HG03469 (cell line): ENCODE results near the gene FAM237A.

Experiments
- ATAC-seq: cut with Tn5 transposase; IDR thresholded peaks from one replicate; pipeline ENCODE4 v1.9.1; 2021; ENCODE audit warnings: mild to moderate bottlenecking, moderate library complexity, moderate number of reproducible peaks; ENCODE audit not compliant: unreplicated experiment

Gene FAM237A

DNA sequence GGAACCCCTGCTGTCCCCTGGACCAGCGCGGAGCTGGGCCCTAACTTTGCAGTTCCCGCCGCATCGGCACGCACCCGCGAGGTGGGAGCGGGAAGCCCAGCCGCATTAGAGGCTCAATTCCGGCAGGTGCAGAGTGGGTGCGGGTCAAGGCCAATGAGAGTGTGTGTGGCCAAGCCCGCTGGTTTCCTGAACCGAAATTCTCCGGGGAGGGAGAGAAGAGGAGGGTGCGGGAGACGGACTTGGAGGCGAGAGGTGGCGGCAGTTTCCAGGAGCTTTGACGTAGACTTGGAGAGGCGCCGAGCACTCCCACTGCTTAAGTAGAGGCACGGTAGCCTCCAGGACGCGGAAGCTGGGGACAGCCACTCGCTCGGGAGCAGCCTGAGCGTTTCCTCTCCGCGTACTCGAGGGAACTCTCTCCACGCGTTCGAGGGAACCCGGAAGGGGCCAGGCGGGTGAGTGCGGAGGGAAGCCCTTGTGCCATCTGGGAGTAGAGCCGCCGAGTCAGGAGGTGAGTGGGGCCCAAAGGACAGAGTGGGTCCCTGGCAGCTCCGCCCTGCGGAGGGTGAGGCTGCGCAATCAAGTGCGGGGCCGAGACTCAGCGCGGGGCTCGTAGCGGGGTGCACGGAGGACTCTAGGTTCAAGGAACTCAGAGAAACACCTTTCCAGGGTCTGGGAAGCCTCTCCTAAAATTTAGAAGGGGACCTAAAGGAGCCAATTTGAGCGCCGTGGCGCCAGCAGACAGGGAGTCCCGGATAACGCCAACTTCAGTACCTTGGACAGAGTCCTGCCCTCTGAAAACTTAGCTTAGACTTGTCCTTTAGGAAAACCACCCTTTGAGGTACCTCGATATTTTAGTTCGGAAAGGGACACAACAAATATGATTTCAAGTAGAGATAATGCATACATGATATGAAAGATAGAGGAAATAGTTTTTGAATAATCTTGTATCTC is at the start of gene FAM237A:
Gene FAM237A, plus strand, starts transcription at position 413 of the 951 bp plus-strand sequence. CDS start 1,750 bp downstream, outside the sequence.
- no peak for ATAC-seq

DNA sequence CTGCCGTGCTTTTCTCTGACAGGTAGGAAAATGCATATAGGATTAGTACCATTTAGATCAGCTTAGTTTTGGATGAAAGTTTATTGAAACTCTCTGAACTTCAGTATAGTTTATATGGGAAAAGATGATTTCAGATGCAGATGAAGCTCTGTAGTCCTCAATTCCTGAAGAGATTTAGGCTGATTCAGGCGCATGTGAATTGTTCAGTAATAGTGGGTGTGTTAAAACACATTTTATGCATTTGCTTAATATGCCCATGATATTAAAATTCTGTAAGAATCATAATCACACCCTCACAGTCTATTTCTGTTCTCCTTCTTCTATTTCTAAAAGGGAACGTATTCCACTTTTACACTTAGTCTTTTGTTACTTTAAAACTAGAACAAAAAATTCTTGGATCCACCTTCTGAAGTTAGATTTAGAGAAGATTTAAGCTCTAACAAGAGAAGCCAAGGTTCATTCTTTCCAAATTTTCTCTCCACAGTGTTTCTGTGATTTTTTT is 44.5 kb upstream of the FAM237A start:
- no peak for ATAC-seq

DNA sequence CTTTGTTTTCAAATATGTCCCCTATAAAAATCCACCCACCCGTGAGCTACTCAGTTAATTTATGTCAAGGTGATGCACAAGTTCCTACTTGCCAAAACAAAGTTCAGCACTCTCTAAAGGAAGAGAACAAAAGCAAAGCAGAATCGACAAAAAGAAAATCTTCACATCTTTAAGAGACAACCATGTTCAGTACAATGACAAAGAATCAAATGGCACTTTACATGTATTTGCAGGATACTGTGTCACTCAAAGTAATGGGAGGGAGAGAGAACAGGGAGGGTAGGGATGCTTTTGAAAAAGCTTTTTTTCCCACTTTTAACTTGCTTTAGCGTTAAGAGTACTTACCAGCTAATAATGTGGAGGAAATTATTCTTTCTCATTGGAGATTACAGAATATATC is 39.0 kb upstream of the FAM237A start:
- ATAC-seq: no peak

DNA sequence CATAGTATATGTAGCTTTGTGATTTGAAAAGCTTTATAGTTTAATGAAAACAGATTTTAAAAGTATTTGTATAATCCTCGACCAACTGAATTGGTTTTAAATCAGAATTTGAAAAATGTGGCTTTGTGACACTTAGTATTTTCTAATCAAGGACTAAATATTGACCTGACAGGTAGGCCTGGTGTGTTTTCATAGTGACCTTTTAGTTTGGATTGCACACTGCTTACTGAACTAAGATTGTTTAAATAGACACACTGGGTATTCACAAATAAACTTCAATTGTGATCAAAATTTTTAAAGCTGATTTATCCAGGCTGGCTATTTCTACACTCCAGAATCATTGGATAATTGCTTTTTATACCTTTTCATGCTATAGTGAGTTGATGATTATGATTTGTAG is 31.8 kb upstream of the FAM237A start:
- no peak for ATAC-seq

DNA sequence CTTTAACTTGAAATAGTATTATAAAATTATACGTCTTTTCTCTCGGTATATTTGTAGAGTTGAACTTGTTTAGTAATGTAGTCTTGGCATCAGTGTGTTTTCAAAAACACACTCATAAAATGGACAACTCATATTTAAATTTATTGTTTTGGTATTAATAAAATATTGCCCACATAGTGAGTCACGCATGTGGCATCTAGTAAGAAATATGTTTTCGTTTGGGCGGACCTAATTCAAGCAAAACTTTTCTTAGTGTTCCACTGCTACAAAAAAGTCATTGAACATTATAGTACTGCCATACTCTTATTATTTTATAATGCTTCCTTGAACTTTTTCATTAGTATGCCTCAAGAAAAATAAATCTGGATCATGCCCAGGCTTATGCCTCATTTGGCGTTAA is 31.1 kb upstream of the FAM237A start:
- no peak for ATAC-seq

DNA sequence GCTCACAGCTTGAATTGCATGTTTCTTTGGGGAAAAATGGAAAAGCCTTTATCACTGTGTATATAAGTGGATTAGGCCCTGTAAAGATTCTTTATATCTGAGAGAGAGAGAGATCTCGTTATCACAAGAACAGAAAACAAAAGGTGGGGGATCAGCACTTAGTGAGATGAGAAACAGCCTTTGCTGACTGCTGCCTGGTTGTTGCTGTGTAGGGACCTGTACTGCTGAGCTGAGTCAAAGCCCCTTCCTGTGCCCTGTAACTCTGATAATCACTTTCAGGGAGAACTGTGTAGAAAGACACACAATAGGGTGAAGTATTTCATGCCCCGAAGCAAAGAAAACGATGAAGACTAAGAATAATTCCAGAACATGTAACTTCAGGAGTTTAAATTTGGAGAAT is 30.6 kb upstream of the FAM237A start:
- ATAC-seq: no peak

DNA sequence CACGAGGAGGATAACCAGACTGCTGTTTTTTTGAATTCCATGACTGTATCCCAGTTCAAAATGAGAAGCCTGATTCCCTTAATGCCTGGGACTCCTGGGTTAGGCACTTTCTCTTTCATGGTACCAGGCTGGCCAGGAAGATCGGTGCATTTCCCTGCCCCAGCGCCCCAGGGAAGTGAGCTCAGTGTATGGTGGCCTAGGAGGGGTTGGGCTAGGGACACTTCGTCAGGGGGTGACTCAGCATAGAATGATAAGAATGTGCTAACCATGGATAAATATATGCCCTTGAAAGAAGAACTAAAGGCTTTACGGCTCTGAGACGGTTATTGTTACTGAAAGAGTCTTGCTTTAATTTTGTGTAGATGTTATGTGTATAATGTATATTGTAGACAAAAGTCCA is 27.5 kb upstream of the FAM237A start:
- no peak for ATAC-seq

DNA sequence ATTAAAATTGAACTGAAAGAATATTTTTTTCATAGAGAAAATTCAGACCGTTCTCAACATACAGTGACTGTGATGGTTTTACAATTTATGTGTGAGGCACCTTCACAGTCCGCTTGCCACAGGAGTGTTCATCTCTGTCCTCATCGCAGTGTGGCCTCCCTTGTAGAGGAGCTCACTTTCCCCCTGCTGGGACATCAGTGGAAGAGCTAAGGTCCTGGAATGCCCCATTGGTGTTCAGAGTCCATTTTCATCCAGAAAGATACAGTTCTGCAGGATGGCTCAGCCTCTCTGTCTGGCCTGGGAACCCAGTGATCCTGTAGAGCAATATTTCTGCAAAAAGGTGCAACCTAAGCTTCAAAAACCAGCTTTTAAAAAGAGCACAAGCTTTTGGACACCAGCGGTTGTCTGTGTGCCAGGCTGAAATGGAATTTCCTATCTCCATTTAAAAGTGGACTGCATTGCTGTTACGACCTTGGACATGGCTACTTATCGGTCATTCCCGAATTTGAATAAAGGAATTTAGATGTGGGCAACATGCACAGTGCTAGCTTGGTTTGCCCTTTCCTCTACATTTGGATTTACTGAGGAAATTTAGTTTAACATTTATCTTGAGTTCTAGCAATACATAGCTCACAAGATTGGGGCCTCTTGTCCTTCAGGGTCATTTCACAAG is 26.7 kb upstream of the FAM237A start:
- ATAC-seq: no peak

DNA sequence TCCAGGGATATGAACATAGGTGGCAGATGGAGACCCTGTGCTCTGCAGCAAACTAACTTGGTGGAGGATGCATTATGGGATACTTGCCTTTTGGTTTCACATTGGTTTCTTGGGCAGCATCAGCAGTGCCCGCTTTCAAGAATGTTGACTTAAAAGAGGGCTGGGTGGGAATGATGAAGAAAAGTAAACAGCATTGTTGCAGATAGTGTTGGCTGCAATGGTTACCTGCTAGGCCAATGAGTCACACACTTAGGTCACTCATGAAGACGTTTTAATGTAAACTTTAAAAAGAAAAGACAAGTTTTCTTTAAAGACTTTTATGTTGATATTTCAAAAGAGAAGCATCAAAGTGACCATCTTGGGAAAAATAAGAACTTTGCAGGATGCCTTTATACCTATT is 26.1 kb upstream of the FAM237A start:
- no peak for ATAC-seq

DNA sequence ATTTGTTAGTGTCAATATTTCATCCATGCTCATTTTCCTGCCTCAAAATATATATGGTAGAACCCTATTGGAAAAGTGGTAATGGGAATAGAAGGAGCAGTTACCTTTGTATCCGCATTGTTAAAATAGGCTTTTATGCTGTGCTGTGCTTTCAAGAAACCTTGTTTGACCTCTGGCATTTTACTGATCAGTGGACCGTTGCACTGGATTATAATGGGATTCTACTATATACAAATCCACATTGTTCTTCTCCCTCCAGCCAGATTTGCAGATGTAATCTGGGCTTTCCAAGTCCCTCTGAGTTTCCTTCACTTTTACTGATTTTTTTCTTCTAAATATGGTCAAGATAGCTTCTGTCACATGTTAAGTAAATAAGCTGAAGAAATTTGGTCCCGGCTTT is 23.3 kb upstream of the FAM237A start:
- ATAC-seq: no peak

DNA sequence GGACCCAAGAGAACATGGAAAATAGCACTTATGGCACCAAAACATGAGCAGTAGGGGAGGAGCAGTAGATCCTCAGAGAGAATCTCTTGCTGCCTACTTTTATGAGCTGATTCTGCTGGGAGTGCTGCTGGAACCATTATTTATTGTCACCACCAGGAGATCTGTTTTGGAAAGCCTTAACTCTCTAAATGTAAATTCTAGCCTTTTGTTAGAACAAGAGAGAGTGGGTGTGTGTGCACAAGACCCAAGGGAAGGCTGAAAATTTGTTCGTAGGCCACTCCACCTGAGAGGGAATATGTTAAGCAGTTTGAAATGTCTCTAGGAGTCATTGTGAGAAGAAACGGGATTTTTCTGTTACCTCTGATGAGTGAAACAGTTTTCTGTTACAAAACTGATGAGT is 16.2 kb upstream of the FAM237A start:
- no peak for ATAC-seq

DNA sequence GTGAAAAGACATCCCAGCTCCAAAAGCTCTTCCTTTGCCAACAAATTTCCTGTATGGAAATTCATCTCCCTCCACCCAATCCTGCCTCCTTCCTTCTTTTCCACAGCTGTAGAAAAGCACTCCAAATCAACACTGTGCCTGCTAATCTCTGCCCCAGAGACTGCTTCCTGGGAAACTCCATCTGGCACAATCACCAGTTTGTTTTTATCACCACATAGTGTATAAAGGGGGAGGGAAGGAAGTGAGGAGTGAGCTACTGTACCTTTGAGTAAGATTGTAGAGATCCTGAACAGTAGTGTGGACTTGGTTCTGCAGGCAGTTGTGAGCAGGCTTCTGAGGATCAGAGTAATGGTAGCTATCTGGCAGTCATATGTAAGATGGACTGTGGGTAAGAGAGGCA is 14.7 kb upstream of the FAM237A start:
- ATAC-seq: no peak

DNA sequence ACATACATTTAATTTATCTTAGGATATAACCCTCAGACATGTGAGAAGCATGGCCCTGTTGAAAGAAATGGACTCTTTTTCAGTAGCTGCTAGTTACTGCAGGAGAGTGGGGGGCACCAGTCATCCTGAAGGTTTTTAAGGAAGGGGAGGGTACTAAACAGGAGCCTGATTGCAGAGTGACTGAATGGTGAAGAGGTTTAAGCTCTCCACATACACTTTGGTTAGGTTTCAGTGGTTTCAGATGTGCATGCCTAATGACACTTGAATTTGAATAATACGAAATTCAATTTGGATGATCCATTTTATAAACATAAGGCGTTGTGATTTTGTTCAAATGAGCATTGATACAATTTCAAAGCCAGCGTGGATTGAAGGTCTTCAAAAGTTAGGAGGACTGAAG is 10.9 kb upstream of the FAM237A start:
- no peak for ATAC-seq

DNA sequence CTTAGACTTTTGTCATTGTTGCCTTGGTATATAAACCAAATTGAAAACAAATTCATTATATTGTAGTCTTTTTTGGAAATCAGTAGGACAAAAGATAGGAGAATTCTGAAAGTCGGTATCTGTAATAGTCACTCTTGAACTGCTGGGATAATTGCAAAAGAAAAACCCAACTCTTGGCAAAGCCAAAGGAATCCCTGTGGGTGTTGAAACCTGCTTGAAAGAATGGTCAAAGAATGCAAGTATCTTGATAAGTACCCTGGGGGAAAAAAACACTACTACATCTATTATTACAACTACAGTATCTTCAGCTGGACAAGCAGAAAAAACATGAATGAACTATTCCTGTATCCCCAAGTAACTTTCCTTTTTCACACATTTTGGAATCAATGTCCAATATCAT is 7.3 kb upstream of the FAM237A start:
- ATAC-seq: no peak

DNA sequence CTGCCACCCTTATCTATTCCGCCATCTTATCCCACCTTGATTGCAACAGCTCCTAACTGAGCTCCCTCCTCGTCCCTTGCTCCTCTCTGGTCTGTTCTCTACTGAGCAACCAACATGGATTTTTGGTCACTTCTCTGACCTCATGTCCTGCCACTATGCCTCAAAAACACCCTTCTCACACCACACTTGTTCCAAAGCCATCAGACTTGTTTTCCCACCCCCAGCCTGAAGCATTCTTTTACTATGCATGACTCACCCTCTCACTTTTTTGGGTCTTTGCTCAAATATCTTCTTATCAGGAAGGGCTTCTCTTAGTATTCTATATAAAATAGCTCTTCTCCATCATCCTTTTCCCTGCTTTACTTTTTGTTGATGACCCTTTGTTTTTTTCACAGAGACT is 2.7 kb upstream of the FAM237A start:
- no peak for ATAC-seq

DNA sequence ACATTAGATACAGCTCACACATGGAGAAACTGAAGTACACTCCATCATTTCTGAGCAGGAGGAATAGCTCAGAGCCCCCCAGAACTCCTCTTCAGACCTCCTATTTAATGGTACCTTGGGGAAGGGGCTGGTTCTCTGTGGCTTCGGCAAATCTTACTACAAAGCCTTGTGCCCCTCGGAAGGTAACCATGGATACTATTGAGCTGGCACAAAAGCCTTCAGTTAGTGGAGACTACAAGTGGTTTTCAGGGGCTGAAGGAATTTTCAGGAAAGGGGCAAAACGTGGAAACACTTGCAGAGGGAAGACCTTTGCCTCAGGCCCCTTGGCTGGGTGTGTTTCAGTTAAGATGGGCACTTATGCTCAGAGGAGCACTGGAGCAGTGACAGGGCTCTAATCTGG is 1.1 kb upstream of the FAM237A start:
- no peak for ATAC-seq

DNA sequence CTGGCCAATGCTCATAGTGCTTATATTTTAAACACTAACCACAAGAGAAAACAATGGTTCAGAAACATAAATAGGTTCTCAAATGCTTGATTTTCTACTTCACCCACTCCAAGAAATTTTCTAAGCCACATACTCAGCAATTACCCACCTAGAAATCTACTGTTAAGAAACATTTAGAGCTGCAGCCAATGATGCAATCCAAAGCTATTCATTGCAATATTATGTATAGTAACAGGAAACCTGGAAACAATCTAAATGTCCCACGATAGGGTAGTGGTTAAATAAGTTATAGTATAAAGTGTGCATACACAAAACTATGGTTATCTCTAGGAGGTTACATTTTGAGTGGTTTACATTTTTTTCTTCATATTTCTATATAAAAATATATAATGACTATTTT is 5.7 kb downstream of the FAM237A start:
- ATAC-seq: no peak

DNA sequence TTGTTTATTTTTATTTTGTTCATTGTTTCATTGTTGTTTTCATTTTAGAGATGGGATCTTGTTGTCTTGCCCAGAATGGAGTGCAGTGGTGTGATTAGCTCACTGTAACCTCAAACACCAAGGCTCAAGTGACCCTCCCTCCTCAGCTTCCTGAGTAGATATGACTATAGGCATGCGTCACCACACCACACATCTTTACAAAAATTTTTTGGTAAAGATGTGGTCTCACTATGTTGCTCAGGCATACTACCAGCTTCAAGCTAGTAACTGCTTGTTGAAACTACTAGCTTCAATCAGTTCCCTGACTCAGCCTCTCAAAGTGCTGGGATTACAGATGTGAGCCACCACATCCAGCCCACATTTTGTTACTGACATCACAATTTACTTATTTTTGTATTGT is 14.8 kb downstream of the FAM237A start:
- ATAC-seq: no peak

DNA sequence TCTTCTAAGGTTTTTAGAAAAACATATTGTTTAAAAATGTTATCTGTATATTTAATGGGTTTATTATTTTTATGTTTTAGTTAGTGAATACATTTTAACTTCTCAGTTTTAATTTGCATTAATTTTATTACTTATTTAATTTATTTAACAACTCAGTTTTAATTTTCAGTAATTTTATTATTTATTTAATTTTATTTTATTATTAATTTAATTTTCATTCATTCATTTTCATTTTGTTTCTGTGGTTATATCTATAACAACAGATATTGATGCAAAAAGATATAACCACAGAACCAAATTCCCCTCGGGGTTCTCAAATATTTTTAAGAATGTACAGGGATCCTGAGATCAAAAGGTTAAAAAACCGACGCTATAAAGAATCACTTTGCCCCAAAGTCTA is 23.0 kb downstream of the FAM237A start:
- no peak for ATAC-seq

DNA sequence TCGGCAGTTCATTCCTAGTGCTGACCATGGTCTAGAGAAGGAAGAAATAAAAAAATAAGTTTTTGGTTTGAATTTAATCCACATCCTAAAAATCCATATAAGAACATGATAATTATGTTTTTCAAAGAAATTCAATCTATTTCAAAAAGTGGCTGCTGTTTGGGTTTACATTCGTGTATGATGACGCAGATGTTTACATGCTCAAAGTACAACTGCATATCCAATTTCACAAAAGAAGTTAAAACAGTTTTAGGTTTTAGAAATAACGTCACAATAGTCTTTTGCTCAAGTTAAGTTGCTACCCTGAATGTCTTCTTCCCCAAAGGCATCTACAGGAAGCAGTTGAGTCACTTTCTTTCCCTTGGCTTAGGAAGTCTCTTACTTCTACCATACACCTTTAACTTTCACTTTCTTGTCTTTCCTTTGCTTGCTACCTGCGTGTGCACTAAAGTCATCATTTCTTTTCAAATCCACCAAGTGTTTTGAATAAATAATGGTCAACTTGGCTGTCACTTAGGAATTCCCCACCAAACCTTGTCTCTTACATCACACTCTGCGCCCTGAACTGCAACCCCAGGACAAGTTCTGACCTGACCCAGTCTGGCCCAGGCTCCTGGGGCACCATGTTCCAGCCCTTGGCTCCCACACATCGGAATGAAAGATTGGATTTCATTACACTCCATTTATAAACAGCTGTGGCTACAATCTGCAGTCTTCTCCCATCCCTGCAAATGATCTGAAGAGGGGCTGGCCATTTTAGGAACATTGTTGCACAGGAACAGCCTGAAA is 28.4 kb downstream of the FAM237A start:
- no peak for ATAC-seq

DNA sequence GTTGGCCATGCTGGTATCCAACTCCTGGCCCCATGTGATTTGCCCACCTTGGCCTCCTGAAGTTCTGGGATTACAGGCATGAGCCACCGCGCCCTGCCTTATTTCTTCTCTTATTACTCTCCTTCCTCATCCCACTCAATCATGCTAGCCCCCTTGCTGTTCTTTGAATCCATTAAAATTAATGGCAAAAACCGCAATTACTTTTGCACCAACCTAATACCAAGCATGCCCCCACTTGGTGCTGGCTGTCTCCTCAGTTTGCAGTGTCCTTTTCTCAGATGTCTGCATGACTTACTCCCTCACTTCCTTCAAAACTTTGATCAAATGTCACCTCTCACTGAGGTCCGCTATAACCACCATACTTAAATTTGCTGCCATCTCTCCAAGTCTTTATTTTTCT is 41.3 kb downstream of the FAM237A start:
- no peak for ATAC-seq
